Trophoblast cell (in vitro differentiated cells and primary cell): ENCODE measurements around the gene ZMYND8.
"Not testable (repeated sequence)": the region's sequence is repeated elsewhere in the genome, so short reads cannot be mapped to it uniquely, and the experiment has no call there.

ENCODE experiments used
- DNase-seq, 2 donors: peaks; one replicate each; pipeline ENCODE4 v3.0.0-alpha.2; 2016
- H2AFZ ChIP-seq: 2 replicates; pipeline ENCODE4 v1.6.1; 2013; ENCODE audit warnings: low read length, moderate library complexity, mild to moderate bottlenecking; ENCODE audit not compliant: insufficient read depth, poor library complexity
- H2AK5ac ChIP-seq: 2 replicates; pipeline ENCODE4 v1.6.1; 2013; ENCODE audit warnings: mild to moderate bottlenecking, low read length
- H2BK120ac ChIP-seq: 2 replicates; pipeline ENCODE4 v1.6.1; 2013; ENCODE audit warnings: low read length, mild to moderate bottlenecking, moderate library complexity; ENCODE audit not compliant: insufficient read depth, poor library complexity
- H2BK12ac ChIP-seq: 2 replicates; pipeline ENCODE4 v1.6.1; 2013; ENCODE audit warnings: mild to moderate bottlenecking, low read length, moderate library complexity
- H2BK5ac ChIP-seq: 2 replicates; pipeline ENCODE4 v1.6.1; 2013; ENCODE audit warnings: low read length, low read depth, moderate library complexity, mild to moderate bottlenecking; ENCODE audit not compliant: poor library complexity
- H3K14ac ChIP-seq: 2 replicates; pipeline ENCODE4 v1.6.1; 2013; ENCODE audit warnings: mild to moderate bottlenecking, low read length
- H3K18ac ChIP-seq: 2 replicates; pipeline ENCODE4 v1.6.1; 2013; ENCODE audit warnings: mild to moderate bottlenecking, low read length
- H3K23ac ChIP-seq: 2 replicates; pipeline ENCODE4 v1.6.1; 2013; ENCODE audit warnings: low read length
- H3K27ac ChIP-seq: 2 replicates; pipeline ENCODE4 v1.5.1; 2013; ENCODE audit warnings: low read depth, mild to moderate bottlenecking, inconsistent platforms, low read length, moderate library complexity
- H3K27me3 ChIP-seq: 2 replicates; pipeline ENCODE4 v1.6.1; 2013; ENCODE audit warnings: inconsistent platforms, mild to moderate bottlenecking, low read length, moderate library complexity; ENCODE audit not compliant: insufficient read depth
- H3K36me3 ChIP-seq, 2 experiments: 1 replicate in 1 of 2; 2 replicates in 1 of 2; pipeline ENCODE4 v1.6.1; 2013; ENCODE audit warnings: low read length in 2 of 2, mild to moderate bottlenecking in 2 of 2, moderate library complexity in 1 of 2; ENCODE audit not compliant: insufficient read depth in 2 of 2, control insufficient read depth in 1 of 2
- H3K4ac ChIP-seq: 2 replicates; pipeline ENCODE4 v1.6.1; 2013; ENCODE audit warnings: low read depth, mild to moderate bottlenecking, low read length, moderate library complexity
- H3K4me1 ChIP-seq, 2 experiments: 1 replicate in 1 of 2; 2 replicates in 1 of 2; pipeline ENCODE4 v1.6.1; 2013; ENCODE audit warnings: low read length in 2 of 2, mild to moderate bottlenecking in 2 of 2, moderate library complexity in 1 of 2; ENCODE audit not compliant: insufficient read depth in 2 of 2, control insufficient read depth in 1 of 2
- H3K4me2 ChIP-seq: 2 replicates; pipeline ENCODE4 v1.6.1; 2013; ENCODE audit warnings: inconsistent platforms, mild to moderate bottlenecking, low read length, moderate library complexity
- H3K4me3 ChIP-seq: 2 replicates; pipeline ENCODE4 v1.5.1; 2013; ENCODE audit warnings: mild to moderate bottlenecking, low read depth, low read length, inconsistent platforms
- H3K79me1 ChIP-seq: one replicate; pipeline ENCODE4 v1.6.1; 2013; ENCODE audit warnings: low read length
- H3K79me2 ChIP-seq: 2 replicates; pipeline ENCODE4 v1.6.1; 2013; ENCODE audit warnings: low read length, mild to moderate bottlenecking; ENCODE audit not compliant: control insufficient read depth, insufficient read depth, poor library complexity
- H3K9ac ChIP-seq: 2 replicates; pipeline ENCODE4 v1.6.1; 2013; ENCODE audit warnings: mild to moderate bottlenecking, low read length
- H3K9me3 ChIP-seq: 2 replicates; pipeline ENCODE4 v1.6.1; 2013; ENCODE audit warnings: low read depth, mild to moderate bottlenecking, control low read depth, inconsistent platforms, low read length; ENCODE audit not compliant: insufficient read depth
- H4K12ac ChIP-seq: 2 replicates; pipeline ENCODE4 v1.6.1; 2013; ENCODE audit warnings: low read depth, mild to moderate bottlenecking, low read length, moderate library complexity
- H4K8ac ChIP-seq: 2 replicates; pipeline ENCODE4 v1.6.1; 2013; ENCODE audit warnings: low read depth, mild to moderate bottlenecking, low read length, moderate library complexity
- H4K91ac ChIP-seq: one replicate; pipeline ENCODE4 v1.6.1; 2013; ENCODE audit warnings: low read depth, mild to moderate bottlenecking, low read length, moderate library complexity
- WGBS: extraction: QIAGEN DNeasy Blood & Tissue Kit; methylation state at CpG from one replicate; pipeline ENCODE4 v1.1.7; 2013; ENCODE audit warnings: missing lambda C conversion rate; ENCODE audit not compliant: insufficient read length, insufficient coverage; ENCODE audit errors: extremely low coverage; 5-methylcytosine and 5-hydroxymethylcytosine counted together

The ZMYND8 gene

DNA sequence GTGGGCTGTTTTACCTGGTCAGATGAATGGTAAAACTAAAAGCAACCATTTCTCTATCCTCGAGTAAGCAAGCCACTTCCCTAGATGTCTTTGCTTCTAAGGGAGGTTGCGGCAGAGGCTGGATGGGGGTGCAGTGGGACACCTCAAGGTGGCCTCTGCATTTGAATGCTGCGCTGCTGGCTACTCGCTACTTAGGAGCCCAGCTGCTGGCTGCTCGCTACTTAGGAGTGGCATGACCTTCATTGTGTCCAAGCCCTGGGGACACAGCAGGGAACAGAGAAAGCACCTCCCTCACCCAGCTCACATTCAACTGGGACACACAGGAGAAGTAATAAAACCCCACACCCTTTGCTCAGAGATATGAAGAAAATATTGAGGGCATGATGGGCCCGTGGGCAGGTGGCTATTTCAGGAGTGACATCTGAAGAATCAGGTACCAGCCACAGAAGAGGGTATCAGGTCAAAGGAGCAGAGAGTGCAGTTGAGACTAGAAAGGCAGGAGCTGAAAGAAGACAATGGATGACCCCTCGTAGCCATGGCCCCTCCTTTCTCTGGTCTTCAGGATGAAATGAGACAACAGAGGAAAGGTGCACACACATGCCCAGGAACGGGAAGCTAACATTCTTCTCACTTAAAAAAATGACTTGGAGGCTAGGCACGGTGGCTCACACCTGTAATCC lies 149.4 kb downstream of the ZMYND8 start:
- Histone ChIP-seq H2AFZ (no peak overlapping the region), H2BK12ac (no peak overlapping the region), H3K23ac (no peak overlapping the region), H3K79me2 (no peaks in the 10 kb centered on the region), H3K27ac (no peak overlapping the region), H2BK5ac (no peak overlapping the region), H3K18ac (no peak overlapping the region), H3K27me3 (no peaks in the 10 kb centered on the region), H4K91ac (no peak overlapping the region), H3K4me1 (peaks cover 5 to 15% of the 10 kb centered on the region in 2 experiments), H3K4ac (no peak overlapping the region), H3K9me3 (no peaks in the 10 kb centered on the region), H3K36me3 (peaks cover 27 to 34% of the 10 kb centered on the region in 2 experiments), H2BK120ac (no peak overlapping the region), H3K14ac (no peak overlapping the region), H3K4me3 (no peak overlapping the region), H3K79me1 (no peaks in the 10 kb centered on the region), H3K9ac (no peak overlapping the region), H4K12ac (no peak overlapping the region), H3K4me2 (no peak overlapping the region), H4K8ac (no peak overlapping the region), H2AK5ac (no peak overlapping the region)
- no CpG with 5 or more reads among the region's 9 CpGs for WGBS
- DNase-seq: no peak

DNA sequence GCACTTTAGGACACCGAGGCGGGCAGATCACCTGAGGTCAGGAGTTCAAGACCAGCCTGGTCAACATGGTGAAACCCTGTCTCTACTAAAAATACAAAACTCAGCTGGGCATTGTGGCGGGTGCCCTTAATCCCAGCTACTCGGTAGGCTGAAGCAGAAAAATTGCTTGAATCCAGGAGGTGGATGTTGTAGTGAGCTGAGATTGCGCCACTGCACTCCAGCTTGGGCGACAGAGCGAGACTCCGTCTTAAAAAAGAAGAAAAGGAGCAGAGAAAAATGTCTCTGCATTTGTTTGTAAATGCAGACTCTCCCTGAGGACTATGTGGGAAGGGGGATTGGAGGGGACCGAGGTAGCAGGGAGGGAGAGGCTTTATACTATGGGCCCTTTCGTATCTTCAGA lies 149.9 kb downstream of the ZMYND8 start:
- H2AFZ ChIP-seq, H2BK12ac ChIP-seq, H3K4me3 ChIP-seq, H3K9me3 ChIP-seq, H3K9ac ChIP-seq, H2AK5ac ChIP-seq, H3K79me2 ChIP-seq, H3K18ac ChIP-seq, H2BK120ac ChIP-seq, H3K4me2 ChIP-seq, H3K27ac ChIP-seq, H4K91ac ChIP-seq, DNase-seq, H3K27me3 ChIP-seq, H3K14ac ChIP-seq, H3K23ac ChIP-seq, H4K12ac ChIP-seq, H3K79me1 ChIP-seq, H2BK5ac ChIP-seq, H4K8ac ChIP-seq, H3K4ac ChIP-seq: not testable (repeated sequence)
- Histone ChIP-seq H3K36me3 (peaks cover 24 to 30% of the 10 kb centered on the region in 2 experiments), H3K4me1 (peaks cover 5 to 15% of the 10 kb centered on the region in 2 experiments)
- WGBS: no CpG with 5 or more reads among the region's 10 CpGs

DNA sequence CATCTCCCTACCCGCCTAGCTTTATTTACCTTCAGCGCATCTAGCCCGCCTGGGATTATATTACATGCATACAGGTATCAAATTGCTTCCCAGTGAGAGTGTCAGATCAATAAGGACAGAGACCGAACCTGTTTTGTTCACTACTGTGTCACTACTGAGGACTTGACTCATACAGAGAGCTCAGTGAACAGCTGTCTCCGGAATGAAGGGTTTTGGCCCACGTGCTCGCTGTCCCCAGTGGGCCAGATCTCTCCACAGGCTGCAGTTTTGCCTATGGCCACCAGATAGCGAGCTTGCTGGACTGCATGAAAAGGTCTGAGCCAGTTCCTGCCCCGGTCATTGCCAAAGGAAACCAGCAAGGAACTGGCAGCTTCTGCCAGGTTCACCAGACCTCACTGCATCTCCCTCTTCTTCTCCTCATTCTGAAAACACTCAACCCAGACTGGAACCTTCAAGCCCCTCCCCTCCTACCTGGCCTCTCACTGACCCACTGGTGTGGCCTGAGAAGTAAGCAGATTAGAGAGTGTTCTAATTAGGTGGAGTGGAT lies 150.8 kb downstream of the ZMYND8 start:
- Histone ChIP-seq H3K4me3 (no peak overlapping the region), H3K27ac (no peak overlapping the region), H4K91ac (no peak overlapping the region), H2AK5ac (no peak overlapping the region), H4K8ac (no peak overlapping the region), H3K27me3 (no peaks in the 10 kb centered on the region), H2BK120ac (no peak overlapping the region), H2BK12ac (no peak overlapping the region), H3K9me3 (no peaks in the 10 kb centered on the region), H3K18ac (no peak overlapping the region), H3K4me1 (peaks cover 5 to 15% of the 10 kb centered on the region in 2 experiments), H3K14ac (no peak overlapping the region), H3K36me3 (peaks cover 19 to 22% of the 10 kb centered on the region in 2 experiments), H3K9ac (no peak overlapping the region), H3K23ac (no peak overlapping the region), H3K4me2 (no peak overlapping the region), H4K12ac (no peak overlapping the region), H3K4ac (no peak overlapping the region), H3K79me1 (no peaks in the 10 kb centered on the region), H2BK5ac (peak overlapping the region; percentile 44), H2AFZ (no peak overlapping the region), H3K79me2 (no peaks in the 10 kb centered on the region)
- DNase-seq: peak; percentile 51 to 70
- no CpG with 5 or more reads among the region's 9 CpGs for WGBS

DNA sequence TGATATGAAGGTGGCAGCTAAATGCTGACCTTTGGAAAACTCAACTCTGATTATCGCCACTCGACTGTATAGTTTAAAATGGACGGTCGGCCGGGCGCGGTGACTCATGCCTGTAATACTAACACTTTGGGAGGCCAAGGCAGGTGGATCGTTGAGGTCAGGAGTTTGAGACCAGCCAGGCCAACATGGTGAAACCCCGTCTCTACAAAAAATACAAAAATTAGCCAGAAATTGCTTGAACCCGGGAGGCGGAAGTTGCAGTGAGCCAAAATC lies 151.7 kb downstream of the ZMYND8 start:
- peaks cover 12 to 14% of the 10 kb centered on the region in 2 experiments for H3K36me3 ChIP-seq
- H4K91ac ChIP-seq: peak overlapping the region; percentile 16
- H3K23ac ChIP-seq, H3K79me1 ChIP-seq, H3K4me2 ChIP-seq, H3K9ac ChIP-seq, H3K4ac ChIP-seq, H3K18ac ChIP-seq, H3K27me3 ChIP-seq, H2BK120ac ChIP-seq, H3K4me3 ChIP-seq, DNase-seq, H2AFZ ChIP-seq, H2AK5ac ChIP-seq, H3K79me2 ChIP-seq, H2BK5ac ChIP-seq, H4K8ac ChIP-seq, H3K14ac ChIP-seq, H3K9me3 ChIP-seq, H4K12ac ChIP-seq, H2BK12ac ChIP-seq: not testable (repeated sequence)
- peaks cover 5 to 15% of the 10 kb centered on the region in 2 experiments for H3K4me1 ChIP-seq
- peak overlapping the region; percentile 57 for H3K27ac ChIP-seq
- no CpG with 5 or more reads among the region's 11 CpGs for WGBS
